Mononuclear cell (primary cell): ENCODE data around the gene NBEA. TPM values are rescaled to one million over a fixed set of nuclear protein-coding genes. Genes with fewer than 3 reads are reported as not detected.
"Not testable (repeated sequence)": the region's sequence is repeated elsewhere in the genome, so short reads cannot be mapped to it uniquely, and the experiment has no call there.

ENCODE experiments used
- H3K27me3 ChIP-seq: 2 replicates; pipeline ENCODE4 v1.6.0; 2011; ENCODE audit warnings: low read length, control low read depth; ENCODE audit not compliant: insufficient read depth
- H3K4me1 ChIP-seq: 2 replicates; pipeline ENCODE4 v1.5.1; 2011; ENCODE audit warnings: mild to moderate bottlenecking, low read length, control low read depth; ENCODE audit not compliant: insufficient read depth
- H3K4me3 ChIP-seq: 2 replicates; pipeline ENCODE4 v1.5.1; 2011; ENCODE audit warnings: mild to moderate bottlenecking, low read length, moderate library complexity
- H3K9me3 ChIP-seq: 2 replicates; pipeline ENCODE4 v1.5.1; 2011; ENCODE audit warnings: low read depth, mild to moderate bottlenecking, control low read depth, low read length
- total RNA-seq: library from RNA; depleted of rRNA; stranded (reverse); fragments of >200 nt; gene quantifications from one replicate; pipeline ENCODE4 v1.2.3, GENCODE V29; 2012

Gene NBEA
- total RNA-seq, 1 donor, result 3.3 TPM

- H3K4me3 ChIP-seq, result no peak overlapping the region
Measured at GRCh38 chr13:35092751-35093150, 150.7 kb downstream of the NBEA start.

GRCh38 chr13:35093356-35093755 lies 151.3 kb downstream of the NBEA start:
- H3K4me1 ChIP-seq, result no peaks in the 10 kb centered on the region
- H3K4me3 ChIP-seq, result no peak overlapping the region
- no peaks in the 10 kb centered on the region for H3K9me3 ChIP-seq
- H3K27me3 ChIP-seq, result no peaks in the 10 kb centered on the region

More at GRCh38 chr13:35092751-35093150, 150.7 kb downstream of the NBEA start:
- Histone ChIP-seq H3K9me3 (no peaks in the 10 kb centered on the region), H3K27me3 (no peaks in the 10 kb centered on the region), H3K4me1 (no peaks in the 10 kb centered on the region)

GRCh38 chr13:35106771-35107170 lies 164.7 kb downstream of the NBEA start:
- not testable (repeated sequence) for H3K9me3 ChIP-seq, H3K4me3 ChIP-seq, H3K4me1 ChIP-seq, H3K27me3 ChIP-seq

DNA sequence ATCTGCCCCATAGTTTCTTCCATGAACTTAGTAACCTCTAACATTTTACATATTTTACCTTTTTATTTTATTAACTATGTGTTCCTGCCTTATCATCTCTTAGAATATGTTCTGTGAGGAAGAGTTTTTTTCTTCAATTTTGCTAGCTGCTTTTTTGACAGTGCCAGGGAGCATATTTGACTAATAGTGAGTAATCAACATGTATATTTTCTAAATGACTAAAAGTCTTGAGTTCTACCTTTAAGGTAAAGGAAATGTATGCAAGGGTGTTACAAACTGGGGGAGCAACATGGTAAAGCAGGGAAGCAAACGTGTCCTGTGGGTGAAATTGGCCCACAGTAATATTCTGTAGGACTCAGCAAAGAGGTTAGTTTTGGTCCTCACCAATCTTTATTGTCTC lies 165.5 kb downstream of the NBEA start:
- Histone ChIP-seq H3K4me1 (no peaks in the 10 kb centered on the region), H3K4me3 (no peak overlapping the region), H3K27me3 (no peaks in the 10 kb centered on the region), H3K9me3 (no peaks in the 10 kb centered on the region)

DNA sequence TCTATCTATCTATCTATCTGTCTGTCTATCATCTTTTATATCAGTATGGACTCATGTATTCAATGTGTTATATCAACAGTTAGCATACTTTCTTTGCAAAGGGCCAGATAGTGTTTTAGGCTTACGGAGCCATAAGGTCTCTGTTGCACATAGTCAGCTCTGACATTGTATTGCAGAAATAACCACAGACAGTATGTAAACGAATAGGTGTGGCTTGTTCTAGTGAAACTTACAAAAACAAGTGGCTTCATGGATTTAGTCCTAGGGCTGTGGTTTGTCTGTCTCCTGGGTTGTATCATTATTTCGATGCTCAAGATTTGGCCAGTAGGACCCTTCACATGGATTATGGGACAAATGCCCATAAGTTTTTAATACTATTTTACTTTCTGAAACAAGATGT lies 171.5 kb downstream of the NBEA start:
- not testable (repeated sequence) for H3K4me3 ChIP-seq, H3K9me3 ChIP-seq, H3K4me1 ChIP-seq, H3K27me3 ChIP-seq

DNA sequence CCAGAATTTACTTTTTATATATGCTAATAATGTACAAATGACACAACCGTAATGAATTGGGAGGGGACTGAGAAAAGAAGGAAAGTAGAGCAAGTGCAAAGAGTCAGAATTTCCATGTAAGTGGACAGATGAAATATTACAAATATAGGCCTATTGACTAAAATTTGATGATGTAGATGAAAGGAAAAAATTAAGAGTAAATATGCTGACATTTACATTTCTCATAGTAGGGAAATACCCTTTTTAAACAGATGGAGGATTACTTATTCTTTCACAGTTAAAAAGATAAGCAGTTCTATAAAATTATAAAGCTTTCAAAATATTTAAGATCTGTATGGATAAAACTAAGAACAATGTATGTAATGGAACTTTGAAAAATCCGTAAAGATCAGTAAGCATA lies 185.4 kb downstream of the NBEA start:
- H3K9me3 ChIP-seq, result no peaks in the 10 kb centered on the region
- H3K27me3 ChIP-seq, result no peaks in the 10 kb centered on the region
- H3K4me3 ChIP-seq, result no peak overlapping the region
- H3K4me1 ChIP-seq, result no peaks in the 10 kb centered on the region

DNA sequence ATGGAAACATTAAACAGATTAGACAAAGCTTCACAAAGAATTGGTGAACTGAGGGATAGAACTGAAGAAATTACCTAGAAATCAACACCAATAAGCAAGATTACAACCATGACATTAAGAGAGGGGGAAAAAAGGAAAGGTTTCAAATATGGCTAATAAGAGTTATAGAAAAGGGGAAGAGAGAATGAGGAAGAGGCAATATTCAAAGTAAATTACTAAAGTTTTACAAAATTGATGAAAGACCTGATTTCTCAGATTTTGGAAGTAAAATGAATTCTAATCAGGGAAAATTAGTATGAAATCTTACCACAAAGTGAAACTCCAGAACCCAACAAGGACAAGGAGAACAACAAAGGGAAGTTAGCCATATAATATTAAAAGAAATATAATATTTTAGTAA lies 187.4 kb downstream of the NBEA start:
- Histone ChIP-seq H3K4me3 (no peak overlapping the region), H3K4me1 (no peaks in the 10 kb centered on the region), H3K27me3 (no peaks in the 10 kb centered on the region), H3K9me3 (no peaks in the 10 kb centered on the region)

DNA sequence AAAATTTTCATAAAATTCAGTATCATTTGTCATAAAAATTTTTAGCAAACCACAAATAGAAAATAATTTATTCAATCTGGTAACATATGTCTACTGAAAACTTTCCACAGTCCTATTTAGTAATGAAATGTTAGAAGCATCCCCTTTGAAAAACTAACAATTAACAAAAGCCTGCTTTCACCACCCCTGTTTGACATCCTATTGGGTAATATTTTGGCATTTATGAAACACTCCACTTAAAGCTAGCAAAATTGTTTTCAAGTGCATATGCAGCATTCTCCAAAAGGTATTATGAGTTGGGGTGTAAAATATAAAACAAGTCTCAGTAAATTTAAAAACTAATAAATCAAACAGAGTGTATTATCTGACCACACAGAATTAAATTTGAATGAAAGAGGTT lies 189.4 kb downstream of the NBEA start:
- H3K4me3 ChIP-seq, result no peak overlapping the region
- no peaks in the 10 kb centered on the region for H3K9me3 ChIP-seq
- no peaks in the 10 kb centered on the region for H3K27me3 ChIP-seq
- H3K4me1 ChIP-seq, result no peaks in the 10 kb centered on the region

DNA sequence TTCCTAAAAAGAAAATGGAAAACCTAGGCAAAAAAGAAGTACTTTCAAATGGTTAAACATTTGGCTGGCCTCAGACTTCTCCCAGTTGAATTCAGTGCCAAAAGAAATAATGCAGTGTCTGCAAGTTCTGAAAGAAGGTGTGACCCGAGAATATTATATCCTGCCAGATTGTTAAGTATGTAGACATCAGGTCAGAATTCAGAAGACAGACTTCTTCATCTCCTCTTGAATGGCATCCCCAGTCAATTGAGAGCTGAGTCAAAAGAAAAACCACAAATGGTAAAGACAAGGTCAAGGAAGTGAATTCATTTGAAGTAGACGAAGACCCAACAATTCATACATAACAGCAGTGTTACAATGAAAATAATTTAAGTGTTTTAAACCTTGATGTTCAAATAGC lies 194.5 kb downstream of the NBEA start:
- Histone ChIP-seq H3K4me1 (peaks cover 6% of the 10 kb centered on the region), H3K27me3 (no peaks in the 10 kb centered on the region)

DNA sequence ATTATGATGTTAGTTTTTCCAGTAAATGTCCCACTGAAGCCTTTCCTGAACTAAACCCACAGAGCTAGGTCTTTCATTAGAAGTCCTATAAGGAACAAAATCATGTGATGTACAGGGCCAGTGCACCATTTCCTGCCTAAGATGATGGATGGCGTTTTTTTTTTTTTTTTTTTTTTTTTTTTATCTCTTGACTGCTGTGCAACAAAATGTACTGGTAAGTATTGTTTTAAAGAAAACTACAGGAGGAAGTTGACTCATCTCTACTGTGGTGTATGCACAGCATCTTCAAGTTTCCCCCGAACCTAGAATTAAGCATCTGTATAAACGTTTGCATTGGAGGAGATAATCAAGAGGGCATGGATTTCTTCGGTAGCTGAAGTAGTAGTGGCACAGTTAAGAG lies 197.5 kb downstream of the NBEA start:
- no peaks in the 10 kb centered on the region for H3K27me3 ChIP-seq
- H3K4me1 ChIP-seq, result peaks cover 11% of the 10 kb centered on the region
- no peaks in the 10 kb centered on the region for H3K9me3 ChIP-seq
- H3K4me3 ChIP-seq, result no peak overlapping the region

More for the DNA sequence above, 194.5 kb downstream of the NBEA start:
- Histone ChIP-seq H3K9me3 (no peaks in the 10 kb centered on the region), H3K4me3 (no peak overlapping the region)

GRCh38 chr13:35140321-35140720 lies 198.3 kb downstream of the NBEA start:
- peaks cover 11% of the 10 kb centered on the region for H3K4me1 ChIP-seq
- no peaks in the 10 kb centered on the region for H3K9me3 ChIP-seq
- H3K27me3 ChIP-seq, result no peaks in the 10 kb centered on the region
- H3K4me3 ChIP-seq, result no peak overlapping the region

DNA sequence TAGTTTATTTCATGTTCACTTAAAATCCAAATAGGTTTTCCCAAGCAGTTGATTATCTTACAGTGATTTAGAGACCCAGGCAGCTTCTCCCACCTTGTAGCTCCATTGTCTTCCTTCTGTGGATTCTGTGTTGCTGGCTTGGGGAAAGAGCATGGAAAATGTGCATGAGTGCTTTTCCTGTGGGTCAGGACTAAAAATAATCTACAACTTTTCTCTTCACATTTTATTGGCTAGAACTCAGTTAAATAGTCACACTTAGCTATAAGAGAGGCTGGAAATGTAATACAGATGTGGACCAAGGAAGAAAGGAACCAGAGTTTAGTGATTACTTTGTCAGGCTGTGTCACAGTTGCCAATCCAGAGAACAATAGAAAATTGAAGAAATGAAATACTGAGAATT lies 198.8 kb downstream of the NBEA start:
- H3K9me3 ChIP-seq, result no peaks in the 10 kb centered on the region
- H3K27me3 ChIP-seq, result no peaks in the 10 kb centered on the region
- peaks cover 11% of the 10 kb centered on the region for H3K4me1 ChIP-seq
- no peak overlapping the region for H3K4me3 ChIP-seq

GRCh38 chr13:35143123-35143522 lies 201.1 kb downstream of the NBEA start:
- no peaks in the 10 kb centered on the region for H3K27me3 ChIP-seq
- no peak overlapping the region for H3K4me3 ChIP-seq
- H3K9me3 ChIP-seq, result no peaks in the 10 kb centered on the region
- peaks cover 11% of the 10 kb centered on the region for H3K4me1 ChIP-seq

GRCh38 chr13:35144166-35144890 lies 202.3 kb downstream of the NBEA start:
- no peaks in the 10 kb centered on the region for H3K9me3 ChIP-seq

DNA sequence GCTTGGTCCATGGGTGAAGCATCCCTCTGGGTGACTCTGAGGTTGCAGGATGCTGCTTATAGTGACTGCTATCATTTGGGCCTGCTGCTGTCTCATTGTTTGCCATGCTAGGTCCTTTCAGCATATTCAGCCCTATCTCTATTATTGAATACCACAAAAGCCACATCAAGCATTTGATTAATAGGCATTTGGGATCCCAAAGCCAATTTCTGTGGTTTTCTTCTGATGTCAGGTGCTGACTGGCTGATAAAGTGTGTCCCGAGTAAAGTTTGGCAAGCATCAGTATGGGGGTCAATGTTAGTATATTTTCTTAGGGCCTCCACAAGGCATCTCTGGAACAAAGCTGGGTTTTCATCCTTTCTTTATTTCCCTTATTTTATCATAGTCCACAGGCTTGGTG lies 204.6 kb downstream of the NBEA start:
- Histone ChIP-seq H3K9me3 (no peaks in the 10 kb centered on the region), H3K27me3 (no peaks in the 10 kb centered on the region), H3K4me3 (no peak overlapping the region), H3K4me1 (peaks cover 5% of the 10 kb centered on the region)

More at GRCh38 chr13:35144166-35144890, 202.3 kb downstream of the NBEA start:
- H3K4me3 ChIP-seq, result no peak overlapping the region
- H3K4me1 ChIP-seq, result peaks cover 11% of the 10 kb centered on the region
- H3K27me3 ChIP-seq, result no peaks in the 10 kb centered on the region

GRCh38 chr13:35157143-35157755 lies 215.2 kb downstream of the NBEA start:
- peaks cover 1% of the 10 kb centered on the region for H3K4me1 ChIP-seq
- no peaks in the 10 kb centered on the region for H3K27me3 ChIP-seq
- H3K9me3 ChIP-seq, result no peaks in the 10 kb centered on the region
- H3K4me3 ChIP-seq, result no peak overlapping the region
